Epithelial cell of prostate (primary cell): Measurements from ENCODE around the gene CXCL14.

Experiments used
- DNase-seq: peaks from one replicate; pipeline ENCODE4 v3.0.0-alpha.2; 2011; ENCODE audit warnings: low read depth, low spot score
- H3K27ac ChIP-seq: fragments of 450-650 bp; 2 replicates; pipeline ENCODE4 v1.5.1; 2017; ENCODE audit warnings: mild to moderate bottlenecking

The CXCL14 gene

GRCh38 chr5:135578685-135579341 is at the start of gene CXCL14:
CXCL14 (minus strand) TSS chr5:135578991; CDS start chr5:135578778, 213 bp downstream.
- DNase-seq = peak; percentile 36
- no peak within 1 kb of the TSS for H3K27ac ChIP-seq

GRCh38 chr5:135626636-135627035 is 47.8 kb upstream of the CXCL14 start:
- H3K27ac ChIP-seq = no peak overlapping the region
- DNase-seq = no peak

- no peak for DNase-seq
- H3K27ac ChIP-seq = no peak overlapping the region
Observed at GRCh38 chr5:135625961-135626360, 47.2 kb upstream of the CXCL14 start.

- DNase-seq = no peak
- H3K27ac ChIP-seq = no peak overlapping the region
Observed at GRCh38 chr5:135625486-135625885, 46.7 kb upstream of the CXCL14 start.

- no peak overlapping the region for H3K27ac ChIP-seq
- no peak for DNase-seq
Observed at GRCh38 chr5:135625061-135625460, 46.3 kb upstream of the CXCL14 start.

GRCh38 chr5:135623186-135623715 is 44.5 kb upstream of the CXCL14 start:
- H3K27ac ChIP-seq = no peak overlapping the region
- DNase-seq = no peak

- H3K27ac ChIP-seq = no peak overlapping the region
- no peak for DNase-seq
Observed at GRCh38 chr5:135615581-135616260, 36.9 kb upstream of the CXCL14 start.

GRCh38 chr5:135615171-135615570 is 36.4 kb upstream of the CXCL14 start:
- no peak for DNase-seq
- no peak overlapping the region for H3K27ac ChIP-seq

GRCh38 chr5:135609981-135610380 is 31.2 kb upstream of the CXCL14 start:
- no peak overlapping the region for H3K27ac ChIP-seq

GRCh38 chr5:135608761-135609443 is 30.1 kb upstream of the CXCL14 start:
- peak; percentile 22 for DNase-seq
- H3K27ac ChIP-seq = no peak overlapping the region

More at GRCh38 chr5:135609981-135610380, 31.2 kb upstream of the CXCL14 start:
- DNase-seq = no peak

GRCh38 chr5:135608361-135608760 is 29.6 kb upstream of the CXCL14 start:
- no peak for DNase-seq
- no peak overlapping the region for H3K27ac ChIP-seq

- no peak overlapping the region for H3K27ac ChIP-seq
- DNase-seq = no peak
Observed at GRCh38 chr5:135606431-135606830, 27.6 kb upstream of the CXCL14 start.

- H3K27ac ChIP-seq = no peak overlapping the region
- DNase-seq = no peak
Observed at GRCh38 chr5:135605221-135605620, 26.4 kb upstream of the CXCL14 start.

- H3K27ac ChIP-seq = no peak overlapping the region
- no peak for DNase-seq
Observed at GRCh38 chr5:135604056-135604455, 25.3 kb upstream of the CXCL14 start.

GRCh38 chr5:135602882-135603721 is 24.3 kb upstream of the CXCL14 start:
- no peak overlapping the region for H3K27ac ChIP-seq
- DNase-seq = no peak

GRCh38 chr5:135601466-135601865 is 22.7 kb upstream of the CXCL14 start:
- H3K27ac ChIP-seq = no peak overlapping the region
- DNase-seq = no peak

GRCh38 chr5:135600971-135601381 is 22.2 kb upstream of the CXCL14 start:
- H3K27ac ChIP-seq = no peak overlapping the region
- no peak for DNase-seq

GRCh38 chr5:135600152-135600570 is 21.4 kb upstream of the CXCL14 start:
- DNase-seq = no peak
- no peak overlapping the region for H3K27ac ChIP-seq

- no peak for DNase-seq
- no peak overlapping the region for H3K27ac ChIP-seq
Observed at GRCh38 chr5:135599421-135600151, 20.8 kb upstream of the CXCL14 start.
